Measurements from ENCODE around the gene ATG2A. TPM values are rescaled to one million over a fixed set of nuclear protein-coding genes. Genes with fewer than 3 reads are reported as not detected.
A peak's percentile ranks its signal among the peaks of the same experiment; 100 is the strongest.

Gene ATG2A
- total RNA-seq, 1 donor from 2014 or later = 39.5 TPM

GRCh38 chr11:64878494-64879243 is 38.3 kb downstream of the ATG2A start, which contains the start of gene EHD1:
Gene EHD1 (minus strand): TSS chr11:64878621. CDS start chr11:64878464, 157 bp downstream.
- Histone ChIP-seq H3K4me1 (peaks cover 13 to 30% of the 10 kb centered on the region in 2 donors), H3K4me3 (peak within 1 kb of the TSS; percentile 67 to 93), H3K36me3 (peaks cover 7 to 12% of the 10 kb centered on the region in 2 donors), H3K27ac (peak within 1 kb of the TSS; percentile 89 to 92), H3K27me3 (no peaks in the 10 kb centered on the region), H3K9me3 (no peaks in the 10 kb centered on the region)
- TF ChIP-seq, protein P1, sequence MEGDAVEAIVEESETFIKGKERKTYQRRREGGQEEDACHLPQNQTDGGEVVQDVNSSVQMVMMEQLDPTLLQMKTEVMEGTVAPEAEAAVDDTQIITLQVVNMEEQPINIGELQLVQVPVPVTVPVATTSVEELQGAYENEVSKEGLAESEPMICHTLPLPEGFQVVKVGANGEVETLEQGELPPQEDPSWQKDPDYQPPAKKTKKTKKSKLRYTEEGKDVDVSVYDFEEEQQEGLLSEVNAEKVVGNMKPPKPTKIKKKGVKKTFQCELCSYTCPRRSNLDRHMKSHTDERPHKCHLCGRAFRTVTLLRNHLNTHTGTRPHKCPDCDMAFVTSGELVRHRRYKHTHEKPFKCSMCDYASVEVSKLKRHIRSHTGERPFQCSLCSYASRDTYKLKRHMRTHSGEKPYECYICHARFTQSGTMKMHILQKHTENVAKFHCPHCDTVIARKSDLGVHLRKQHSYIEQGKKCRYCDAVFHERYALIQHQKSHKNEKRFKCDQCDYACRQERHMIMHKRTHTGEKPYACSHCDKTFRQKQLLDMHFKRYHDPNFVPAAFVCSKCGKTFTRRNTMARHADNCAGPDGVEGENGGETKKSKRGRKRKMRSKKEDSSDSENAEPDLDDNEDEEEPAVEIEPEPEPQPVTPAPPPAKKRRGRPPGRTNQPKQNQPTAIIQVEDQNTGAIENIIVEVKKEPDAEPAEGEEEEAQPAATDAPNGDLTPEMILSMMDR (IDR thresholded peaks at IDR 0.05) = peak; percentile 40 to 61 (median 56)
- intact Hi-C loops (cut with DNase I) = loop anchor here (1.0 to 2.0 kb wide), 3 partner anchors 8 to 22 kb away; no protein-coding TSS in a partner anchor
- DNase-seq (ENCODE audit: low spot score in 2 of 2) = peak; percentile 91 to 99

GRCh38 chr11:64878223-64878493 is 38.9 kb downstream of the ATG2A start:
- Histone ChIP-seq H3K4me3 (peak overlapping the region; percentile 67 to 93), H3K27ac (peak overlapping the region; percentile 63 to 77), H3K27me3 (no peaks in the 10 kb centered on the region), H3K4me1 (peaks cover 13 to 31% of the 10 kb centered on the region in 2 donors), H3K36me3 (peaks cover 12 to 17% of the 10 kb centered on the region in 2 donors), H3K9me3 (no peaks in the 10 kb centered on the region)
- intact Hi-C loops (cut with DNase I) = loop anchor here (1.0 to 2.0 kb wide), 3 partner anchors 8 to 22 kb away; no protein-coding TSS in a partner anchor
- TF ChIP-seq, protein P1 (IDR thresholded peaks at IDR 0.05) = no peak
- DNase-seq (ENCODE audit: low spot score in 2 of 2) = peak in 1 of 2 donors; percentile 78

DNA sequence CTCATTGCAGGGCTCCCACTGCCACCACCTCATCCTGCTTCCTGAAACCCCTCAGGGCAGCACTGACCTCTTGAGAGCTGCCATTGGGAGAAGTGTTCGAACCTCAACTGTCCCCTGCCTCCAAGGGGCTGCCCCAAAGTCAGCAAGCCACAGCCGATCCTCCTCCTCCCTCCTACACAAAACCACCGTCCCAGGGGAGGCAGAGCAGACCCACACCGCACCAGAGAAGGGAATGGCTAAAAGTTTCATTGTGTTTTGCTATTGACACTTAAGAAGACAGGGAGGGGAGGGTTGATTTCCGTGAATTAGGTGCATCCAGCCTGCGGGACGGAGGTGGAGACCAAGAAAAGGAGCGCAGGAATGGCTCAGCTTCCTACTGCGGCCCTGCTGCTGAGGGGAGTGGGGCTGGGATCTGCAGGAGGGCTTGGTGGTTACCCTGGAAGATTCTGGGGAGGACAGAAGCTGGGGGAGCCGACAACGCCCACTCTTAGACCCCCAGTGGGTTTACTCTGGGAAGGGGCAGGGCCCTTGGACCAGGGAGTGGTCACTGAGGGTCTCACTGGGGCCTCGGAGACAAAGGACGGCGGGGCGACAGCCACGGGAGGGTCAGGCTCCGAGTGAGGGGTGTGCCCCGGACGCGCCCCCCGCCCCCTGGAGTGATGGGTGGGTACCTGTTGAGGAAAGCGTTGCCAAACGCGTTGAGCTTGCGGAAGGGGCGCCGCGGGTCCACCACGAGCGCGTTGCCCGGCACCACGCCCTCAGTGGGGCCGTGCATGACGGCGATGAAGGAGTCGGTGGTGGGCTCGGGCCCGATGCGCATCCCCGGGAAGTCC is 39.4 kb downstream of the ATG2A start:
- TF ChIP-seq, protein P1 (IDR thresholded peaks at IDR 0.05) = no peak
- Histone ChIP-seq H3K9me3 (no peaks in the 10 kb centered on the region), H3K36me3 (peaks cover 18 to 22% of the 10 kb centered on the region in 2 donors), H3K4me3 (peak overlapping the region; percentile 67 to 93), H3K4me1 (peaks cover 13 to 31% of the 10 kb centered on the region in 2 donors), H3K27me3 (no peaks in the 10 kb centered on the region), H3K27ac (peak overlapping the region; percentile 63 to 77)
- DNase-seq (ENCODE audit: low spot score in 2 of 2) = no peak
- intact Hi-C loops (cut with DNase I) = loop anchor here (1.0 to 2.0 kb wide), 3 partner anchors 7 to 21 kb away; no protein-coding TSS in a partner anchor

GRCh38 chr11:64876835-64877341 is 40.1 kb downstream of the ATG2A start:
- H3K4me1 ChIP-seq = peaks cover 11 to 36% of the 10 kb centered on the region in 2 donors
- H3K4me3 ChIP-seq = peak overlapping the region; percentile 67 to 93
- no peaks in the 10 kb centered on the region for H3K27me3 ChIP-seq
- DNase-seq (ENCODE audit: low spot score in 2 of 2) = peak in 1 of 2 donors; percentile 77
- peaks cover 24 to 25% of the 10 kb centered on the region in 2 donors for H3K36me3 ChIP-seq
- peak overlapping the region; percentile 63 to 77 for H3K27ac ChIP-seq
- H3K9me3 ChIP-seq = no peaks in the 10 kb centered on the region
- intact Hi-C loops (cut with DNase I) = no loop called here
- TF ChIP-seq, protein P1 (IDR thresholded peaks at IDR 0.05) = no peak

DNA sequence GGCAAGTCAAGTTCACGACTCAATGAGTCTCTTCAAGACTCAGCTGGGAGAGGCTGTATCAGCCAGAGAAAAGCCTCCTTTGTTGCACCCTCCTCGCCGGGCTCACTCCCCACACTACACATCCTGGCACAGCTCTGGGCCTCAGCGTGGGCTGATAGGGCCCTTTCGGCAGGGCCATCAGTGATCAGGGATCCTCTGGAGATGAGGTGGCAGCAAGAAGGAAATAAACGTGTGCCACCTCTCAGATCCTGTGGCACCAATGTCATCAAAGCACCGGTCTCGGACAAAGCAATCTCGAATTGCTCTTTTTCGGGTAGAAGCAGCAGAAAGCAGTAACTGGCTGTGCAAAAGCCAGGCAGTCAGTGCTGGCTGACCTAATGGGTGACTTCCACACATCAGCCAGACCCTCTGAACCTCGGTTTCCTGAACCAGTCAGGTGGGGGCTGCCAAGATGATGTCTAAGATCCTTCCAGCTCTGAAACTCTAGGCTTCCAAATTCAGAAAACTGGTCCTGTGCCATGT is 40.7 kb downstream of the ATG2A start:
- H3K27ac ChIP-seq = peak overlapping the region; percentile 63 to 77
- intact Hi-C loops (cut with DNase I) = no loop called here
- DNase-seq (ENCODE audit: low spot score in 2 of 2) = no peak
- no peaks in the 10 kb centered on the region for H3K27me3 ChIP-seq
- H3K4me1 ChIP-seq = peaks cover 14 to 41% of the 10 kb centered on the region in 2 donors
- H3K9me3 ChIP-seq = no peaks in the 10 kb centered on the region
- H3K36me3 ChIP-seq = peaks cover 29 to 30% of the 10 kb centered on the region in 2 donors
- peak overlapping the region; percentile 67 to 93 for H3K4me3 ChIP-seq
- TF ChIP-seq, protein P1 (IDR thresholded peaks at IDR 0.05) = no peak
